IPS-18a (cell line): Measurements from ENCODE around the gene GTF3C4.

Experiments used
- H3K27ac ChIP-seq: one replicate; pipeline ENCODE4 v1.5.1; 2013; ENCODE audit warnings: low read length
- H3K27me3 ChIP-seq: one replicate; pipeline ENCODE4 v1.6.1; 2013; ENCODE audit warnings: mild to moderate bottlenecking, low read length; ENCODE audit not compliant: control insufficient read depth, insufficient read depth
- H3K36me3 ChIP-seq: one replicate; pipeline ENCODE4 v1.6.1; 2013; ENCODE audit warnings: low read depth, low read length; ENCODE audit not compliant: control insufficient read depth
- H3K4me1 ChIP-seq: one replicate; pipeline ENCODE4 v1.6.1; 2013; ENCODE audit warnings: low read depth, low read length; ENCODE audit not compliant: control insufficient read depth
- H3K4me3 ChIP-seq: one replicate; pipeline ENCODE4 v1.5.1; 2013; ENCODE audit warnings: low read length
- H3K9ac ChIP-seq: one replicate; pipeline ENCODE4 v1.6.1; 2013; ENCODE audit warnings: mild to moderate bottlenecking, low read length, moderate library complexity
- H3K9me3 ChIP-seq: one replicate; pipeline ENCODE4 v1.6.1; 2013; ENCODE audit warnings: low read depth, low read length; ENCODE audit not compliant: control insufficient read depth

GTF3C4 gene

DNA sequence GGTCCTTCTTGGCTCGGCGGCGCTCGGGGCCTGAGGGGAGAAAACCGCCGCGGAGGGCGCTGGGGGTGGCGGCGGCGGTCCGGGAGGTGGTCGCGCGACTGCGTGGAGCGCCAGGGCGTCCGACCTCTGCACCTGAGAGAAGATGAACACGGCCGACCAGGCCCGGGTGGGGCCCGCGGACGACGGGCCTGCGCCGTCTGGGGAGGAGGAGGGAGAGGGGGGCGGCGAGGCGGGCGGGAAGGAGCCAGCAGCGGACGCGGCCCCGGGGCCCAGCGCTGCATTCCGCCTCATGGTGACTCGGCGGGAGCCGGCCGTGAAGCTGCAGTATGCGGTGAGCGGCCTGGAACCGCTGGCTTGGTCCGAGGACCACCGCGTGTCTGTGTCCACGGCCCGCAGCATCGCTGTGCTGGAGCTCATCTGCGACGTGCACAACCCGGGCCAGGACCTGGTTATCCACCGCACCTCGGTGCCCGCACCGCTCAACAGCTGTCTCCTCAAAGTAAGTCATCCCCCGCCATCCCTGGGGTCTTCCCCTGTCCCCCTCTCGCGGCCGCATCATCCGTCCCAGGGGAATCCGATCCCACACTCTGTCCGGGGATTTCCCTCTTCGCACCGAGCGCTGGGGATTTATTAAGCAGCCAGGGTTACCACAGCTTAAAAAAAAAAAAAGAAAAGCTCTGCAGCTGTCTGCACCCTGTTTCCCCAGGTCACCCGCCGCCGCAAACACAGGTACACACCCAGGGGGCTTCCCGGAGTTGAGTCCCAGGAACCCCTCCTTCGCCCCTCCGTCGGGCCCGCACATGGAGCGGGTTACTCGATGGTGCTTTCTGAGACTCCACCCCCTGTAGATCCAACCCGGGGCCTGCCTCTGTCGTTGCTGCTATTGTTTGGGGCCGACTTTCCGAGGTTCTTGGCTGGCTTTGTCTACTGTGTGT, at the start of gene GTF3C4:
GTF3C4 (plus strand) TSS at position 8 of the 935 bp plus-strand sequence; CDS start at position 143, 135 bp downstream.
- H3K4me1 ChIP-seq: peaks cover 17% of the 10 kb centered on the region

GRCh38 chr9:132622159-132622558, 48.1 kb upstream of the GTF3C4 start:
- Histone ChIP-seq H3K36me3 (peaks cover 26% of the 10 kb centered on the region), H3K9ac (no peak overlapping the region)

More for the DNA sequence above, at the start of gene GTF3C4:
- H3K4me3 ChIP-seq: peak within 1 kb of the TSS; percentile 95
- H3K27ac ChIP-seq: peak within 1 kb of the TSS; percentile 97
- H3K9ac ChIP-seq: peak within 1 kb of the TSS; percentile 93
- H3K36me3 ChIP-seq: peaks cover 3% of the 10 kb centered on the region
- no peaks in the 10 kb centered on the region for H3K27me3 ChIP-seq
- H3K9me3 ChIP-seq: no peaks in the 10 kb centered on the region

DNA sequence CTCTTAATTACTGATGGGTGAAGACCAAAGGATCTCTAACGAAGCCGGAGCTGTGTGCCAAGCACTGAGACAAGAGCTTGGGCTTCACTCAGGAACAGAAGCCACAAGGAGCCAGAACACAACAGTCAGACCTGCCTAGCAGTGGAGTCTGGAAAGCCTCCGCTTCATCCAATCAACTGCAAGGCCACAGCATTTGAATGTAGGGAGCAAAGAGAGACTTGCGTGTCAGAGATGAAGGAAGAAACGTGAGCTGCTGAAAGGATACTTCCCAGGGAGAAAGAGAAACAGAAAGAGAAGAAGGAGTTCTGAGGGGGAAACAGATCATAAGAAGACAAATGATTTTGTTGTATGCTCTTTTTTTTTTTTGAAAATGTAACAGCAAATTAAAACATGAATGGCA, 44.0 kb upstream of the GTF3C4 start:
- no peak overlapping the region for H3K9ac ChIP-seq
- H3K4me3 ChIP-seq: no peak overlapping the region
- no peaks in the 10 kb centered on the region for H3K9me3 ChIP-seq
- H3K4me1 ChIP-seq: no peaks in the 10 kb centered on the region
- no peaks in the 10 kb centered on the region for H3K27me3 ChIP-seq
- no peak overlapping the region for H3K27ac ChIP-seq
- H3K36me3 ChIP-seq: peaks cover 34% of the 10 kb centered on the region

More at GRCh38 chr9:132622159-132622558, 48.1 kb upstream of the GTF3C4 start:
- Histone ChIP-seq H3K4me1 (no peaks in the 10 kb centered on the region), H3K9me3 (no peaks in the 10 kb centered on the region), H3K27ac (no peak overlapping the region), H3K27me3 (no peaks in the 10 kb centered on the region), H3K4me3 (no peak overlapping the region)

DNA sequence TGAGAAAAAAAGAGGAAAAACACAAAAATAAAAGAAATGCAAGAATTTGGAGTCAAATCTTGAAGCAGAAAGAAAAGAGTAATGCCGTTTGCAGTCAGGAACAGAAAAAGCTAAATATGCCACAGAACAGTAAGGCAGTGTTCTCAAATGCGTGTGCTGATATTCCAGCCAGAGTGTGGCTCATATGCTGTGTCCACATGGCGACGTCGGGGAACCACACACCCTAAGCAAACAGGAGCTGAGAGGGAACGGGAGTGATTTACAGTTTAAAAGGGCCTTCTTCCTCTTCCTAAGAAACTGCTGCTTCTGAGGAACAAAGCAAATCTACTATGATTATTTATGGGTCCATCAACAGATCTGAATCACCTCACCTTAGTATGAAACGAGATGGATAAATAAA, 43.2 kb upstream of the GTF3C4 start:
- Histone ChIP-seq H3K9me3 (no peaks in the 10 kb centered on the region), H3K27ac (no peak overlapping the region), H3K27me3 (no peaks in the 10 kb centered on the region), H3K9ac (no peak overlapping the region), H3K4me3 (no peak overlapping the region), H3K36me3 (peaks cover 36% of the 10 kb centered on the region), H3K4me1 (no peaks in the 10 kb centered on the region)

DNA sequence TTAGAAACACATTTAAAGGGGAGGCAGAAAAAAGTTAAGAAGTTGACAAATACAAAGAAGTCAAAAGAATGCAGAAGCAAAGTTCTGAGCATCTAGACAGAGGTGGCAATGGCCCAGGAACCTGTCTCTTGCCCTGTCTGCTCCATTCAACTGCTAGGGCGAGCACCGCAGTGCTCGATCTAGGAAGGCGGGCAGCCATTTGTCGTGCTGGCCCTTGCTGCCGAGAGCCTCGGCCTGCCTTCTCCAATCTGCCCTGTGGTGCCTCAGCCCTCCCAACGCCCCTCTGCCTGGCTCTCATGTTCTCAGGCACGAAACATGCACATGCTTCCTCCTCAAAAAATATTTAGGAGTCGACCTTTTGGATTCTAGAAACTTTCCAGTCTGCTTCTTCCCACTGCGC, 42.7 kb upstream of the GTF3C4 start:
- Histone ChIP-seq H3K9me3 (no peaks in the 10 kb centered on the region), H3K36me3 (peaks cover 33% of the 10 kb centered on the region), H3K9ac (no peak overlapping the region)

DNA sequence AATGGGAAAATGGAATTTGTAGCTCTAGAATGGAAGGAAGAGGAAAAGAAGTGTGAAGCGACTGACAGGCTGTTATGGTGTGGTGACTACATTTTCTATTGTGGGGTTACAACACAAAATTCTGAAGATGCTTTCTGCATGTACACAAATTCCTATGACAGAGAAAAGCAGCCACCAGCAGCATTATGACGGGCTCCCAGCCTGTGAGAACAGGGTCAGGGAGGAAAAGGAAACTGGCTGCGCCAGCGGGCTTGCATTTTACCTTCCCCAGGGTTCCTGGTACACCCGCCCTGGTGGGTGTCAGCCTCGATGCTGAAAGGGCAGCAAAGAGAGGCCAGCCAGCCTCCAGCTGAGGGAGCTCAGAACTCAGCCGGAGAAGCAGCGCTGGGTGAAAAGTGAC, 41.5 kb upstream of the GTF3C4 start:
- Histone ChIP-seq H3K27me3 (no peaks in the 10 kb centered on the region), H3K9me3 (no peaks in the 10 kb centered on the region), H3K4me1 (no peaks in the 10 kb centered on the region), H3K27ac (no peak overlapping the region), H3K36me3 (peaks cover 31% of the 10 kb centered on the region), H3K9ac (no peak overlapping the region), H3K4me3 (no peak overlapping the region)

More for the DNA sequence above, 42.7 kb upstream of the GTF3C4 start:
- no peak overlapping the region for H3K4me3 ChIP-seq
- no peak overlapping the region for H3K27ac ChIP-seq
- no peaks in the 10 kb centered on the region for H3K4me1 ChIP-seq
- H3K27me3 ChIP-seq: no peaks in the 10 kb centered on the region

DNA sequence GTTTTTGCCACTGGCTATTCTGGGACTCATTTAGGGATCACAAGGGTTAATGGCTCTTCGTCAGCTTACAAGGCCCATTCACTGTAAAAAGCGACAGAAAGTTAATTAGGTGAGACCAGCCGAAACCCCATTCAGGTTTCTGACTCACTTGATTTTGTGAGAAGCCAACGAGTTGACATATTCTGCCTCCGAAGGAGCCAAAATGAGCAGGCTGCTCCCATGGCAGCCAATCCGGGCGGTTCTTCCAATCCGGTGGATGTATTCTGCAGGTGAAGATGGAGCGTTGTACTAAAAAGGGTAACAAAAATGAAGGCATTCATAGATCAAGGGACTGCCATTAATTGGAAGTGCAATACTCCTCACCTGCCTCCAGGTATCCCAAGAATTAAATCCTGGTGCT, 40.1 kb upstream of the GTF3C4 start:
- H3K27ac ChIP-seq: no peak overlapping the region
- H3K27me3 ChIP-seq: no peaks in the 10 kb centered on the region

DNA sequence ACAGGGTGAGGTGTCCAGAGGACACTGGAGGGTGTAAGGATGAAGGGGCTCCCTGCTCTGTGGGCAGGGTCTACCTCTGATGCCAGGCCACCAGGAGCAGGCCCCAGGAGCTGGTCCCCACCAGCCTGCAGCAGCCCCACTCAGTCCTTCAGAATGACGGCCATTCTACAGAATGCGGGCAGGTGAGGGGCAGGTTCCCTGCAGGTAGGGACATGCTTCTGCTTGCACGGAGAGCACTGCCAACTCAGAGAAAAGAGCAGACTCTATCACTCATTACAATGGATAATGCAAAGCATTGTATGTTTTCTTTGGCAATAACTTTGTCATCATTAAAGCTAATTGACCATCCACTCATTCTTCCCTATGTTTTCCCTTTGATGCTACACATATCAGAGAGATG, 39.5 kb upstream of the GTF3C4 start:
- Histone ChIP-seq H3K9me3 (no peaks in the 10 kb centered on the region), H3K27me3 (no peaks in the 10 kb centered on the region), H3K4me1 (no peaks in the 10 kb centered on the region), H3K4me3 (no peak overlapping the region), H3K36me3 (peaks cover 35% of the 10 kb centered on the region), H3K9ac (no peak overlapping the region), H3K27ac (no peak overlapping the region)

More for the DNA sequence above, 40.1 kb upstream of the GTF3C4 start:
- Histone ChIP-seq H3K9ac (no peak overlapping the region), H3K36me3 (peaks cover 35% of the 10 kb centered on the region), H3K4me1 (no peaks in the 10 kb centered on the region), H3K9me3 (no peaks in the 10 kb centered on the region), H3K4me3 (no peak overlapping the region)

DNA sequence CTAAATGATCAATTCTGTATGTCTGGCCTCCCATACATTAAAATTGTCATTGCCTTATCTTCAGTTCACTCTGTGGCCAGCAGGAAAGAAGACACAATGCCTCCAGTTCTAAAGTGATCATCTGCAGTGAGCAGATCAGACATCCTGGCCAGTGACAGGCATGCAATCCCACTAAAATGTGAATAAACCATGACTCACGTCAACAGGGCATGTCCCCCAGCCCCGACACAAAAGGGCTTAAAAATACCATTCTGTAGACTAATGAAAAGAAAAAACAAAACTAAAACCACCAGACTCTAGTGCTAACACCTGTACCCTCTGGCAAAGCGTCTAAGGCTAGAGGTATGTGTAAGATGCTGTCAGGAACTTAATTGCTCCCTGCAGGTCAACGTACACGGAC, 39.0 kb upstream of the GTF3C4 start:
- Histone ChIP-seq H3K36me3 (peaks cover 35% of the 10 kb centered on the region), H3K9ac (no peak overlapping the region), H3K4me1 (no peaks in the 10 kb centered on the region), H3K27ac (no peak overlapping the region), H3K27me3 (no peaks in the 10 kb centered on the region), H3K4me3 (no peak overlapping the region), H3K9me3 (no peaks in the 10 kb centered on the region)

- Histone ChIP-seq H3K36me3 (peaks cover 35% of the 10 kb centered on the region), H3K9ac (no peak overlapping the region), H3K4me3 (no peak overlapping the region), H3K9me3 (no peaks in the 10 kb centered on the region), H3K27ac (no peak overlapping the region), H3K27me3 (no peaks in the 10 kb centered on the region), H3K4me1 (no peaks in the 10 kb centered on the region)
Measured at GRCh38 chr9:132631685-132632084, 38.6 kb upstream of the GTF3C4 start.

DNA sequence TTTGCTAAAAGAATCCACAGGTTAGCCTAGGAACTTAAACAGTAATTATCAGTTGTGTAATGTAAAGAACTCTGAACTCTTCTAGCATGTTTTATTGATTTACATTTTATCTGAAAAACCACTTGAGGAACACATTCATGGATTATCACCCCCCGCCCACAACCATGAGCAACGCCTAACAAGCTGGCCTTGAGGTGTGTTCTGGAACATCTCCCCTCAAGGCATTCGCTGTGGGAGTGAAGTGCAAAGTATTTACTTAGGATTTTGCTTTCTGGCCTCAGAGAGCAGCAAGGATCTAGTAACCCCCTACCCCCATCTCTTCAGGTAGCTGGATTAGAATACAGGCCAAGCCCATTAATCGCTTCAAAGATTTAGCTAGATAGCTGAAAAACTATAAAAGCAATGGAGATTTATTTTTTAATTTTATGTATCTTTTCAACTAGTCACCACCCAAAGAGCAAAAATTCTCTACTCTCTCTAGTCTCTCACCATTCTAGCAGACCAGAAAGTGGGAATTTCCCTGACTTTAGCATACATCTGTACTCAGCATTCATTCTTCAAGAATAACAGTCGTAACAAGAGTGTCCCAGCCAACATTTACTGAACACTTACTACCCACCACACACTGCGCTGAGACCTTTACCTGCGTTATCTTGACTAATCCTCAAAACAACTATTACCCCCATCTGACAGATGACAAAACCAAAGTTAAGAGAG, 37.7 kb upstream of the GTF3C4 start:
- Histone ChIP-seq H3K27me3 (no peaks in the 10 kb centered on the region), H3K9me3 (no peaks in the 10 kb centered on the region), H3K27ac (no peak overlapping the region), H3K9ac (no peak overlapping the region), H3K4me1 (no peaks in the 10 kb centered on the region), H3K4me3 (no peak overlapping the region), H3K36me3 (peaks cover 38% of the 10 kb centered on the region)
